Neural cell (in vitro differentiated cells): ENCODE data around the gene DIS3. TPM values are rescaled to one million over a fixed set of nuclear protein-coding genes. Genes with fewer than 3 reads are reported as not detected.

Source experiments
- H2AFZ ChIP-seq: fragments of 200-600, 300-800 bp; sonication (generic), shearing (Covaris generic); 2 replicates; pipeline ENCODE4 v1.6.0; 2014; ENCODE audit warnings: low read depth, mild to moderate bottlenecking, antibody characterized with exemption, low read length, moderate library complexity
- H3F3A ChIP-seq: fragments of 200-600 bp; shearing (Covaris generic); 2 replicates; pipeline ENCODE4 v1.6.1; 2016; ENCODE audit warnings: mild to moderate bottlenecking, moderate library complexity, mixed read lengths, antibody characterized with exemption, low read length; ENCODE audit not compliant: insufficient read depth, poor library complexity, severe bottlenecking
- H3K27ac ChIP-seq: fragments of 200-600, 300-800 bp; sonication (generic), shearing (Covaris generic); 2 replicates; pipeline ENCODE4 v1.5.1; 2014; ENCODE audit warnings: mild to moderate bottlenecking, low read length, moderate library complexity
- H3K27me3 ChIP-seq: fragments of 300-800, 200-600 bp; sonication (generic), shearing (Covaris generic); 2 replicates; pipeline ENCODE4 v1.6.0; 2014; ENCODE audit warnings: mild to moderate bottlenecking, low read depth, low read length, moderate library complexity; ENCODE audit not compliant: insufficient read depth
- H3K36me3 ChIP-seq: fragments of 300-800, 200-600 bp; sonication (generic), shearing (Covaris generic); 2 replicates; pipeline ENCODE4 v1.5.1; 2014; ENCODE audit warnings: mild to moderate bottlenecking, antibody characterized with exemption, low read length, moderate library complexity; ENCODE audit not compliant: insufficient read depth
- H3K4me2 ChIP-seq: fragments of 300-800, 200-600 bp; sonication (generic), shearing (Covaris generic); 2 replicates; pipeline ENCODE4 v1.6.0; 2014; ENCODE audit warnings: mild to moderate bottlenecking, low read length
- H3K4me3 ChIP-seq: fragments of 300-800, 200-600 bp; sonication (generic), shearing (Covaris generic); 2 replicates; pipeline ENCODE4 v1.5.1; 2014; ENCODE audit warnings: mild to moderate bottlenecking, low read length, moderate library complexity
- H3K79me2 ChIP-seq: fragments of 200-600 bp; shearing (Covaris generic); replicated peaks from 2 replicates; pipeline ENCODE4 v1.6.0; 2014; ENCODE audit warnings: mild to moderate bottlenecking, low read length, moderate library complexity; ENCODE audit not compliant: insufficient read depth
- H3K9ac ChIP-seq: fragments of 300-800, 200-600 bp; sonication (generic), shearing (Covaris generic); 2 replicates; pipeline ENCODE4 v1.6.1; 2016; ENCODE audit warnings: mild to moderate bottlenecking, low read length, mixed read lengths
- H3K9me2 ChIP-seq: fragments of 200-600 bp; shearing (Covaris generic); 2 replicates; pipeline ENCODE4 v1.6.1; 2016; ENCODE audit warnings: mild to moderate bottlenecking, low read length, mixed read lengths; ENCODE audit not compliant: insufficient read depth
- H3K9me3 ChIP-seq: fragments of 200-600, 300-800 bp; sonication (generic), shearing (Covaris generic); 2 replicates; pipeline ENCODE4 v1.6.1; 2016; ENCODE audit warnings: mild to moderate bottlenecking, mixed run types, low read length, moderate library complexity, mixed read lengths
- H4K20me1 ChIP-seq: fragments of 200-600 bp; shearing (Covaris generic); 2 replicates; pipeline ENCODE4 v1.6.1; 2016; ENCODE audit warnings: mild to moderate bottlenecking, mixed run types; ENCODE audit not compliant: insufficient read depth
- EP300 ChIP-seq: fragments of 450-650 bp; conservative IDR thresholded peaks from 2 replicates; pipeline ENCODE4 v1.6.1; 2014; ENCODE audit warnings: antibody characterized with exemption, mild to moderate bottlenecking, moderate library complexity; ENCODE audit not compliant: poor library complexity, severe bottlenecking
- EZH2 ChIP-seq: fragments of 200-600, 300-800 bp; shearing (Covaris generic), sonication (generic); IDR thresholded peaks from 2 replicates; pipeline ENCODE4 v1.6.1; 2014; ENCODE audit warnings: antibody characterized with exemption, low read length, borderline replicate concordance, mild to moderate bottlenecking; ENCODE audit not compliant: insufficient read depth, poor library complexity, severe bottlenecking
- MXI1 ChIP-seq: fragments of 450-650 bp; conservative IDR thresholded peaks from 2 replicates; pipeline ENCODE4 v1.6.1; 2014; ENCODE audit warnings: antibody characterized with exemption, mild to moderate bottlenecking; ENCODE audit not compliant: poor library complexity, severe bottlenecking
- POLR2AphosphoS5 ChIP-seq: IDR thresholded peaks from 2 replicates; pipeline ENCODE4 v1.6.1; 2012
- RAD21 ChIP-seq: fragments of 450-650 bp; conservative IDR thresholded peaks from 2 replicates; pipeline ENCODE4 v1.6.1; 2014; ENCODE audit warnings: antibody characterized with exemption, mild to moderate bottlenecking, moderate library complexity
- REST ChIP-seq: IDR thresholded peaks from 2 replicates; pipeline ENCODE4 v1.6.1; 2012; ENCODE audit warnings: borderline replicate concordance
- SMC3 ChIP-seq: fragments of 450-650 bp; conservative IDR thresholded peaks from 2 replicates; pipeline ENCODE4 v1.6.1; 2014; ENCODE audit warnings: antibody characterized with exemption, mild to moderate bottlenecking, moderate library complexity; ENCODE audit not compliant: poor library complexity
- TAF1 ChIP-seq: IDR thresholded peaks from 2 replicates; pipeline ENCODE4 v1.6.1; 2012; ENCODE audit warnings: low read depth
- polyA plus RNA-seq: library from polyadenylated mRNA; depleted of rRNA; stranded (reverse); fragments of >200 nt; gene quantifications from 2 replicates; pipeline ENCODE4 v1.2.3, GENCODE V29; 2014
- TF ChIP-seq, protein P1 (sequence below): fragments of 450-650 bp; IDR thresholded peaks from 2 replicates; pipeline ENCODE4 v1.5.1; 2014; ENCODE audit warnings: antibody characterized with exemption, mild to moderate bottlenecking, moderate library complexity; ENCODE audit not compliant: poor library complexity, severe bottlenecking

DIS3 gene
- polyA plus RNA-seq, 1 donor from 2014 or later = 46.3 TPM

GRCh38 chr13:72751220-72751619 lies 30.5 kb downstream of the DIS3 start:
- TF ChIP-seq RAD21 (no peak), POLR2AphosphoS5 (no peak), EZH2 (no peak)
- TF ChIP-seq, protein P1, sequence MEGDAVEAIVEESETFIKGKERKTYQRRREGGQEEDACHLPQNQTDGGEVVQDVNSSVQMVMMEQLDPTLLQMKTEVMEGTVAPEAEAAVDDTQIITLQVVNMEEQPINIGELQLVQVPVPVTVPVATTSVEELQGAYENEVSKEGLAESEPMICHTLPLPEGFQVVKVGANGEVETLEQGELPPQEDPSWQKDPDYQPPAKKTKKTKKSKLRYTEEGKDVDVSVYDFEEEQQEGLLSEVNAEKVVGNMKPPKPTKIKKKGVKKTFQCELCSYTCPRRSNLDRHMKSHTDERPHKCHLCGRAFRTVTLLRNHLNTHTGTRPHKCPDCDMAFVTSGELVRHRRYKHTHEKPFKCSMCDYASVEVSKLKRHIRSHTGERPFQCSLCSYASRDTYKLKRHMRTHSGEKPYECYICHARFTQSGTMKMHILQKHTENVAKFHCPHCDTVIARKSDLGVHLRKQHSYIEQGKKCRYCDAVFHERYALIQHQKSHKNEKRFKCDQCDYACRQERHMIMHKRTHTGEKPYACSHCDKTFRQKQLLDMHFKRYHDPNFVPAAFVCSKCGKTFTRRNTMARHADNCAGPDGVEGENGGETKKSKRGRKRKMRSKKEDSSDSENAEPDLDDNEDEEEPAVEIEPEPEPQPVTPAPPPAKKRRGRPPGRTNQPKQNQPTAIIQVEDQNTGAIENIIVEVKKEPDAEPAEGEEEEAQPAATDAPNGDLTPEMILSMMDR = no peak
- Histone ChIP-seq H3K9me3 (no peaks in the 10 kb centered on the region), H3K79me2 (no peaks in the 10 kb centered on the region), H3K4me2 (no peak overlapping the region), H3K9me2 (no peaks in the 10 kb centered on the region), H4K20me1 (no peaks in the 10 kb centered on the region), H3K4me3 (no peak overlapping the region), H3F3A (no peaks in the 10 kb centered on the region), H2AFZ (no peak overlapping the region), H3K27ac (no peak overlapping the region), H3K27me3 (no peaks in the 10 kb centered on the region), H3K36me3 (no peaks in the 10 kb centered on the region), H3K9ac (no peak overlapping the region)

DNA sequence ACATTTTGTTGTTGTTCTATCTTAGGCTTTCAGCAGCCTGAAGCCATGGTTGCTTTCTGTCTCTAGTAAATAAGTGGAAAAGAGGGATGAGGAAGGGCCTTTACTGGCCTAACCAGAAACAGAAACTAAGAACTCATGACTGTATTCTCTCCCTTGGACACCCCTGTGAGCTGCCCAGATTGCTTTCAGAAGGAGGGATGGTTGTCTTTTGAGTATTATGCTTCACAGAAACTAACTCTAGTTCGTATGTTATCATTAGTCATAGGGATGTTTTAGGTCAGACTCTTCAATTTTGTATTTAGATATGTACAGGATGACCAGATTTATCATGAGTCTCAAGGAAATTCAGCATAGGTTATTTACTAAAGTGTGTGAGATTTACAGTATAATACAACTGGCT lies 36.4 kb downstream of the DIS3 start:
- Histone ChIP-seq H3K4me3 (no peak overlapping the region), H3F3A (no peaks in the 10 kb centered on the region), H3K27me3 (no peaks in the 10 kb centered on the region), H3K79me2 (no peaks in the 10 kb centered on the region), H4K20me1 (no peaks in the 10 kb centered on the region), H3K4me2 (no peak overlapping the region), H3K27ac (no peak overlapping the region), H3K9ac (no peak overlapping the region), H3K9me2 (no peaks in the 10 kb centered on the region), H3K9me3 (no peaks in the 10 kb centered on the region), H2AFZ (no peak overlapping the region), H3K36me3 (no peaks in the 10 kb centered on the region)
- TF ChIP-seq EZH2 = no peak
- TF ChIP-seq TAF1 = no peak
- TF ChIP-seq RAD21 = no peak
- TF ChIP-seq, protein P1 = no peak
- no peak for TF ChIP-seq POLR2AphosphoS5
- TF ChIP-seq MXI1 = no peak
- no peak for TF ChIP-seq SMC3
- no peak for TF ChIP-seq EP300
- TF ChIP-seq REST = no peak
